ENCODE measurements around the gene DYRK1B. TPM values are rescaled to one million over a fixed set of nuclear protein-coding genes. Genes with fewer than 3 reads are reported as not detected.
"Not testable (repeated sequence)": the region's sequence is repeated elsewhere in the genome, so short reads cannot be mapped to it uniquely, and the experiment has no call there.

DYRK1B gene
- total RNA-seq, 1 experiment from 2014 or later = 2.4 TPM

DNA sequence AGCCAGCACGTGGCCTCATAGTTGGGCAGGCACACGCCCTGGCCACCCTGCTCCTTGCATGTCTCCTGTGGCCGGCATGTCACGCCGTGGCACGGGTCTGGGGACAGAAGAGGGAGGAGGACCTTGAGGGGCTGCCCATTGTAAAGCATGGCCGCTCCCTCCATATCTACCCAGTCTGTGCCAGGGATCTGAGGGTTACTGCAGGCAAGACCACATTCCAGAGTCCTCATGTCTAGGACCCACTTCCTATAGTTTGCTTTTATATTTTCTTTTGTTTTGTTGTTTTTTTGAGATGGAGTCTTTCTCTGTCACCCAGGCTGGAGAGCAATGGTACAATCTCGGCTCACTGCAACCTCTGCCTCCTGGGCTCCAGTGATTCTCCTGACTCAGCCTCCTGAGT, 45.8 kb upstream of the DYRK1B start:
- H3K27me3 ChIP-seq (ENCODE audit: low read length); H3K4me2 ChIP-seq (ENCODE audit: low read length); H3K4me1 ChIP-seq (ENCODE audit: insufficient read depth, low read length); CTCF ChIA-PET; H3K4me3 ChIP-seq (ENCODE audit: low read length); H4K20me1 ChIP-seq (ENCODE audit: low read length); H3K79me2 ChIP-seq (ENCODE audit: low read length); H2AFZ ChIP-seq (ENCODE audit: low read length); POLR2A ChIA-PET (ENCODE audit: unreplicated experiment); H3K9me3 ChIP-seq (ENCODE audit: low read length); H3F3A ChIP-seq (ENCODE audit: low read length, unreplicated experiment); H3K36me3 ChIP-seq (ENCODE audit: low read depth, low read length); intact Hi-C loops (cut with micrococcal nuclease); BruUV-seq (replicated peaks); ATAC-seq; H3K27ac ChIP-seq (ENCODE audit: low read length); H3K9me2 ChIP-seq (replicated peaks; ENCODE audit: low read length); DNase-seq; H3K9ac ChIP-seq (ENCODE audit: low read length): not testable (repeated sequence)

- H3K27ac ChIP-seq (ENCODE audit: low read length); H3K9me2 ChIP-seq (replicated peaks; ENCODE audit: low read length); H3K4me2 ChIP-seq (ENCODE audit: low read length); H3K9ac ChIP-seq (ENCODE audit: low read length); H3K4me1 ChIP-seq (ENCODE audit: insufficient read depth, low read length); H4K20me1 ChIP-seq (ENCODE audit: low read length); H3K4me3 ChIP-seq (ENCODE audit: low read length); intact Hi-C loops (cut with micrococcal nuclease); H3K27me3 ChIP-seq (ENCODE audit: low read length); H3F3A ChIP-seq (ENCODE audit: low read length, unreplicated experiment); BruUV-seq (replicated peaks); H3K9me3 ChIP-seq (ENCODE audit: low read length); H3K79me2 ChIP-seq (ENCODE audit: low read length); CTCF ChIA-PET; POLR2A ChIA-PET (ENCODE audit: unreplicated experiment); ATAC-seq; H2AFZ ChIP-seq (ENCODE audit: low read length); H3K36me3 ChIP-seq (ENCODE audit: low read depth, low read length); DNase-seq: not testable (repeated sequence)
Measured at GRCh38 chr19:39878866-39879265, 44.9 kb upstream of the DYRK1B start.

DNA sequence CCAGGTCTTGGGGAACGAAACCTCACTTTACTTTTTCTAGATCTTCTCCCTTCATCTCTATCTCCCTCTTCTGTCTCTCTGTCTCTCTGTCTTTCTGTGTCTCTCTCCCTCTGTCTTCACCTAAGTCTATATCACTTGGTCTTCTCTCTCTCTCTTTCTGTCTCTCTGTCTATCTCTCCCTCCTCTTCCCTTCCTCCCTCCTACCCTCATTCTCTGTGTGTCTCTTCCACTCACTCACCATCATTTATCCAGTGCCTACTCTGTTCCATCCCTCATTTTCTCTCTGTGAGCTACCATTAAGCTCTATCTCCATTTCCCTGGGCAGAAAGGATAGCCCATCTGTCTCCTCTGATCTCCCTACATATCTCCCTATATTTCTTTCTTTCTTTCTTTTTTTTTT, 44.4 kb upstream of the DYRK1B start:
- POLR2A ChIA-PET (ENCODE audit: unreplicated experiment) = no interaction called here
- CTCF ChIA-PET = no interaction called here
- no peak for ATAC-seq

GRCh38 chr19:39877982-39878381, 44.0 kb upstream of the DYRK1B start:
- H3F3A ChIP-seq (ENCODE audit: low read length, unreplicated experiment); H3K9me2 ChIP-seq (replicated peaks; ENCODE audit: low read length); H3K4me3 ChIP-seq (ENCODE audit: low read length); H3K79me2 ChIP-seq (ENCODE audit: low read length); POLR2A ChIA-PET (ENCODE audit: unreplicated experiment); H3K9ac ChIP-seq (ENCODE audit: low read length); CTCF ChIA-PET; H3K27ac ChIP-seq (ENCODE audit: low read length); H3K9me3 ChIP-seq (ENCODE audit: low read length); H3K4me1 ChIP-seq (ENCODE audit: insufficient read depth, low read length); ATAC-seq; H3K36me3 ChIP-seq (ENCODE audit: low read depth, low read length); H3K4me2 ChIP-seq (ENCODE audit: low read length); H4K20me1 ChIP-seq (ENCODE audit: low read length); BruUV-seq (replicated peaks); H2AFZ ChIP-seq (ENCODE audit: low read length); H3K27me3 ChIP-seq (ENCODE audit: low read length); DNase-seq; intact Hi-C loops (cut with micrococcal nuclease): not testable (repeated sequence)

More for the DNA sequence above, 44.4 kb upstream of the DYRK1B start:
- no peak overlapping the region for H2AFZ ChIP-seq (ENCODE audit: low read length)
- H3K4me1 ChIP-seq (ENCODE audit: insufficient read depth, low read length) = no peaks in the 10 kb centered on the region
- H3K27ac ChIP-seq (ENCODE audit: low read length) = no peak overlapping the region
- H3F3A ChIP-seq (ENCODE audit: low read length, unreplicated experiment) = no peaks in the 10 kb centered on the region
- H3K27me3 ChIP-seq (ENCODE audit: low read length) = no peaks in the 10 kb centered on the region
- H3K4me3 ChIP-seq (ENCODE audit: low read length) = no peak overlapping the region
- BruUV-seq (replicated peaks) = no TSS peak
- no peaks in the 10 kb centered on the region for H4K20me1 ChIP-seq (ENCODE audit: low read length)
- H3K36me3 ChIP-seq (ENCODE audit: low read depth, low read length) = no peaks in the 10 kb centered on the region
- no peaks in the 10 kb centered on the region for H3K9me2 ChIP-seq (replicated peaks; ENCODE audit: low read length)
- no peaks in the 10 kb centered on the region for H3K79me2 ChIP-seq (ENCODE audit: low read length)
- H3K9me3 ChIP-seq (ENCODE audit: low read length) = no peaks in the 10 kb centered on the region
- no peak overlapping the region for H3K4me2 ChIP-seq (ENCODE audit: low read length)
- no peak overlapping the region for H3K9ac ChIP-seq (ENCODE audit: low read length)
- DNase-seq = no peak
- intact Hi-C loops (cut with micrococcal nuclease) = no loop called here
- TF ChIP-seq, protein P1, sequence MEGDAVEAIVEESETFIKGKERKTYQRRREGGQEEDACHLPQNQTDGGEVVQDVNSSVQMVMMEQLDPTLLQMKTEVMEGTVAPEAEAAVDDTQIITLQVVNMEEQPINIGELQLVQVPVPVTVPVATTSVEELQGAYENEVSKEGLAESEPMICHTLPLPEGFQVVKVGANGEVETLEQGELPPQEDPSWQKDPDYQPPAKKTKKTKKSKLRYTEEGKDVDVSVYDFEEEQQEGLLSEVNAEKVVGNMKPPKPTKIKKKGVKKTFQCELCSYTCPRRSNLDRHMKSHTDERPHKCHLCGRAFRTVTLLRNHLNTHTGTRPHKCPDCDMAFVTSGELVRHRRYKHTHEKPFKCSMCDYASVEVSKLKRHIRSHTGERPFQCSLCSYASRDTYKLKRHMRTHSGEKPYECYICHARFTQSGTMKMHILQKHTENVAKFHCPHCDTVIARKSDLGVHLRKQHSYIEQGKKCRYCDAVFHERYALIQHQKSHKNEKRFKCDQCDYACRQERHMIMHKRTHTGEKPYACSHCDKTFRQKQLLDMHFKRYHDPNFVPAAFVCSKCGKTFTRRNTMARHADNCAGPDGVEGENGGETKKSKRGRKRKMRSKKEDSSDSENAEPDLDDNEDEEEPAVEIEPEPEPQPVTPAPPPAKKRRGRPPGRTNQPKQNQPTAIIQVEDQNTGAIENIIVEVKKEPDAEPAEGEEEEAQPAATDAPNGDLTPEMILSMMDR (conservative IDR thresholded peaks at IDR 0.05; ENCODE audit: low read depth, low read length) = no peak
- TF ChIP-seq EZH2phosphoT487 (IDR thresholded peaks at IDR 0.05; ENCODE audit: borderline replicate concordance, low read length) (no peak), EZH2 (IDR thresholded peaks at IDR 0.05; ENCODE audit: low read length, unreplicated experiment) (no peak)

DNA sequence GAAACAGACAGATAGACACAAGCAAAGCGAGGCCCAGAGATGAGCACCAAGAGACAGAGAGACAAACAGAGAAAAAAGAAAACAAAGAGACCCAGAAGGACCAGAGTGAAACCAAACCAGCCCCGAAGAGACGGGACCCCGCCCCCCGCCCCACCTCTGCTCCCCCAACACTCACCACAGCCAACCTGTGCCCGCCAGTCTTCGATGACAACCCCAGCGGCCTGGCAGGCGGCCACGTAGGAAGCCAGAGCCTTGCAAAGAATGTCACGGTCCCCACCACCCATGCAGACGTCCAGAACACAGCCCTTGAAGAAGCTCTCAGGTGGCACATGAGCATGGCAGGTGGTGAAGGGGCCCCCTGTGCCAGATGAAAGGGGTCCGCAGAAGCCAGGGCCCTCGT, 43.5 kb upstream of the DYRK1B start:
- BruUV-seq (replicated peaks); H3K4me2 ChIP-seq (ENCODE audit: low read length); DNase-seq; H3K9me3 ChIP-seq (ENCODE audit: low read length); ATAC-seq; H3K27me3 ChIP-seq (ENCODE audit: low read length); H3F3A ChIP-seq (ENCODE audit: low read length, unreplicated experiment); H2AFZ ChIP-seq (ENCODE audit: low read length); H4K20me1 ChIP-seq (ENCODE audit: low read length); H3K27ac ChIP-seq (ENCODE audit: low read length); H3K79me2 ChIP-seq (ENCODE audit: low read length); H3K9me2 ChIP-seq (replicated peaks; ENCODE audit: low read length); H3K36me3 ChIP-seq (ENCODE audit: low read depth, low read length); H3K9ac ChIP-seq (ENCODE audit: low read length); POLR2A ChIA-PET (ENCODE audit: unreplicated experiment); intact Hi-C loops (cut with micrococcal nuclease); H3K4me3 ChIP-seq (ENCODE audit: low read length); H3K4me1 ChIP-seq (ENCODE audit: insufficient read depth, low read length): not testable (repeated sequence)
- CTCF ChIA-PET = interaction anchor here (0.7 kb wide), 1 partner anchor 70 kb away, joined by 10 read pairs; no protein-coding TSS in a partner anchor

DNA sequence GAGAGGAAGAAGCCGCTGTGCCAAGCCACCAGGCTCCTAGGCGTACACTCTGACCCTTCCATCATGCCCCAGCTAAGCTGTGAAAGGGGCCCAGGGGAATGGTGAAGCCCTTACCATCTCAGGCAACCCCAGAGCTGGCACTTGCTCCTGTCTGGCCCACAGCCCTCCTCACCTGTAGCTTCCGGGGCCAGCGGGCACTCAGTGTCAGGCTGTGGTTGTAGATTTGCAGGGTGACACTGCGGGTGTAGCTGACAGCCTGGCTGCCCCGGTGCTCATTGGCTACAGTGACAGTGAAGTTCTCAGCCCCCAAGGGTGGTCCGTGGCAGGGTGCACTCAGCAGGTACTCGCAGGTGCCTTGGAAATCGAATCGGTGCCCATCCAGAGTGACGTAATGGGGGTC, 42.5 kb upstream of the DYRK1B start:
- H3K9me2 ChIP-seq (replicated peaks; ENCODE audit: low read length); H3K27me3 ChIP-seq (ENCODE audit: low read length); H3K36me3 ChIP-seq (ENCODE audit: low read depth, low read length); H2AFZ ChIP-seq (ENCODE audit: low read length); H3K4me1 ChIP-seq (ENCODE audit: insufficient read depth, low read length); H3K4me2 ChIP-seq (ENCODE audit: low read length); BruUV-seq (replicated peaks); intact Hi-C loops (cut with micrococcal nuclease); H3F3A ChIP-seq (ENCODE audit: low read length, unreplicated experiment); H3K27ac ChIP-seq (ENCODE audit: low read length); ATAC-seq; H3K79me2 ChIP-seq (ENCODE audit: low read length); H3K9ac ChIP-seq (ENCODE audit: low read length); CTCF ChIA-PET; POLR2A ChIA-PET (ENCODE audit: unreplicated experiment); DNase-seq; H3K4me3 ChIP-seq (ENCODE audit: low read length); H3K9me3 ChIP-seq (ENCODE audit: low read length); H4K20me1 ChIP-seq (ENCODE audit: low read length): not testable (repeated sequence)
